ENCODE measurements around the gene SEC11A.

GRCh38 chr15:84658080-84658787 is 57.7 kb downstream of the SEC11A start, which contains the start of gene NMB:
- TF ChIP-seq, protein P1, sequence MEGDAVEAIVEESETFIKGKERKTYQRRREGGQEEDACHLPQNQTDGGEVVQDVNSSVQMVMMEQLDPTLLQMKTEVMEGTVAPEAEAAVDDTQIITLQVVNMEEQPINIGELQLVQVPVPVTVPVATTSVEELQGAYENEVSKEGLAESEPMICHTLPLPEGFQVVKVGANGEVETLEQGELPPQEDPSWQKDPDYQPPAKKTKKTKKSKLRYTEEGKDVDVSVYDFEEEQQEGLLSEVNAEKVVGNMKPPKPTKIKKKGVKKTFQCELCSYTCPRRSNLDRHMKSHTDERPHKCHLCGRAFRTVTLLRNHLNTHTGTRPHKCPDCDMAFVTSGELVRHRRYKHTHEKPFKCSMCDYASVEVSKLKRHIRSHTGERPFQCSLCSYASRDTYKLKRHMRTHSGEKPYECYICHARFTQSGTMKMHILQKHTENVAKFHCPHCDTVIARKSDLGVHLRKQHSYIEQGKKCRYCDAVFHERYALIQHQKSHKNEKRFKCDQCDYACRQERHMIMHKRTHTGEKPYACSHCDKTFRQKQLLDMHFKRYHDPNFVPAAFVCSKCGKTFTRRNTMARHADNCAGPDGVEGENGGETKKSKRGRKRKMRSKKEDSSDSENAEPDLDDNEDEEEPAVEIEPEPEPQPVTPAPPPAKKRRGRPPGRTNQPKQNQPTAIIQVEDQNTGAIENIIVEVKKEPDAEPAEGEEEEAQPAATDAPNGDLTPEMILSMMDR (IDR thresholded peaks at IDR 0.05) = peak; percentile 32 to 84 (median 52)
- peak in 1 of 2 donors; percentile 49 for TF ChIP-seq POLR2A (IDR thresholded peaks at IDR 0.05)
